Ascending aorta (tissue), 2 donors: ENCODE results near the gene SPACA6. TPM values are rescaled to one million over a fixed set of nuclear protein-coding genes. Genes with fewer than 3 reads are reported as not detected.

Experiments used
- DNase-seq, 2 donors: peaks; one replicate each; pipeline ENCODE4 v3.0.0-alpha.2; 2019; ENCODE audit warnings: low spot score in 2 of 2
- H3K27ac ChIP-seq, 2 donors: fragments of 200-600 bp; sonication (generic); one replicate each; pipeline ENCODE4 v1.5.1; 2016 to 2017; ENCODE audit warnings: mild to moderate bottlenecking in 1 of 2
- H3K27me3 ChIP-seq: fragments of 200-600 bp; sonication (generic); one replicate; pipeline ENCODE4 v1.5.1; 2017
- H3K36me3 ChIP-seq, 2 donors: fragments of 200-600 bp; sonication (generic); one replicate each; pipeline ENCODE4 v1.5.1; 2016
- H3K4me1 ChIP-seq, 2 donors: fragments of 200-600 bp; sonication (generic); one replicate each; pipeline ENCODE4 v1.5.1; 2016 to 2017; ENCODE audit warnings: mild to moderate bottlenecking in 1 of 2
- H3K4me3 ChIP-seq, 2 donors: fragments of 200-600 bp; sonication (generic); one replicate each; pipeline ENCODE4 v1.5.1; 2016 to 2017; ENCODE audit warnings: mild to moderate bottlenecking in 1 of 2
- H3K9me3 ChIP-seq, 2 donors: fragments of 200-600 bp; sonication (generic); one replicate each; pipeline ENCODE4 v1.5.1; 2016
- CTCF ChIP-seq, 3 experiments: fragments of 200-600 bp in 2 of 3; fragments of 450-650 bp in 1 of 3; sonication (generic) in 2 of 3; IDR thresholded peaks; one replicate each; pipeline ENCODE4 v1.5.1; 2016 to 2019; ENCODE audit warnings: antibody characterized with exemption in 3 of 3, mild to moderate bottlenecking in 1 of 3, moderate library complexity in 1 of 3
- intact Hi-C: fragments of 100-400 bp; cut with DNase I; formaldehyde crosslinking; loops from one replicate; pipeline ENCODE4 v1.15.1; 2023
- total RNA-seq: library from RNA; depleted of rRNA; stranded (reverse); fragments of >200 nt; gene quantifications from one replicate; pipeline ENCODE4 v1.1.0, GENCODE V29; 2016

The SPACA6 gene
- total RNA-seq, 1 donor from 2014 or later, result 16.0 TPM

GRCh38 chr19:51709575-51709974 lies 16.4 kb downstream of the SPACA6 start:
- peaks cover 6 to 7% of the 10 kb centered on the region in 2 donors for H3K4me1 ChIP-seq
- H3K4me3 ChIP-seq, result no peak overlapping the region
- peaks cover 0 to 23% of the 10 kb centered on the region in 2 donors for H3K36me3 ChIP-seq
- H3K9me3 ChIP-seq, result no peaks in the 10 kb centered on the region
- DNase-seq, result no peak
- H3K27ac ChIP-seq, result no peak overlapping the region
- TF ChIP-seq CTCF (IDR thresholded peaks at IDR 0.05), result no peak
- intact Hi-C loops, result loop anchor here (10.0 kb wide), 2 partner anchors 295 to 605 kb away; partner anchors contain the start of genes CTU1 and ZNF615
- H3K27me3 ChIP-seq, result no peaks in the 10 kb centered on the region

GRCh38 chr19:51710163-51710562 lies 17.0 kb downstream of the SPACA6 start:
- peaks cover 0 to 6% of the 10 kb centered on the region in 2 donors for H3K4me1 ChIP-seq
- intact Hi-C loops, result no loop called here
- no peaks in the 10 kb centered on the region for H3K9me3 ChIP-seq
- no peak for TF ChIP-seq CTCF (IDR thresholded peaks at IDR 0.05)
- H3K27ac ChIP-seq, result no peak overlapping the region
- no peaks in the 10 kb centered on the region for H3K27me3 ChIP-seq
- no peak overlapping the region for H3K4me3 ChIP-seq
- H3K36me3 ChIP-seq, result peaks cover 0 to 23% of the 10 kb centered on the region in 2 donors
- no peak for DNase-seq

DNA sequence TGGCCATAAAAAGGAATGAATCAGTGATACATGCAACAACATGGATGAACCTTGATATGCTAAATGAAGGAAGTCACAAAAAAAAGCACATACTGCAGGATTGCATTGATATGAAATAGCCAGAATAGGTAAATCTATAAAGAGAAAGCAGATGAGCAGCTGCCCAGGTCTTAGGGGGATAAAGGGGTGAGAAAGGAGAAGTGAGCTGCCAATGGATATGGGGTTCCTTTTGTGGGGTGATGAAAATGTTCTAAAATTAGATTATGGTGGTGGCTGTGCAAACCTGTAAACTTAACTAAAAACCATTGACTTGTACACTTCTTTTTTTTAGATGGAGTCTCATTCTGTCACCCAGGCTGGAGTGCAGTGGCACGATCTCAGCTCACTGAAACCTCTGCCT lies 18.6 kb downstream of the SPACA6 start:
- no peak for DNase-seq
- no peak overlapping the region for H3K4me3 ChIP-seq
- H3K9me3 ChIP-seq, result no peaks in the 10 kb centered on the region
- no peak overlapping the region for H3K27ac ChIP-seq
- TF ChIP-seq CTCF (IDR thresholded peaks at IDR 0.05), result no peak
- no peaks in the 10 kb centered on the region for H3K4me1 ChIP-seq
- peaks cover 0 to 10% of the 10 kb centered on the region in 2 donors for H3K36me3 ChIP-seq
- H3K27me3 ChIP-seq, result no peaks in the 10 kb centered on the region
- intact Hi-C loops, result no loop called here

GRCh38 chr19:51712461-51713081 lies 19.4 kb downstream of the SPACA6 start:
- TF ChIP-seq CTCF (IDR thresholded peaks at IDR 0.05), result no peak
- peak in 1 of 2 donors; percentile 22 for DNase-seq
- Histone ChIP-seq H3K27ac (no peak overlapping the region), H3K27me3 (no peaks in the 10 kb centered on the region), H3K9me3 (no peaks in the 10 kb centered on the region), H3K36me3 (peaks cover 0 to 2% of the 10 kb centered on the region in 2 donors), H3K4me3 (no peak overlapping the region), H3K4me1 (no peaks in the 10 kb centered on the region)
- intact Hi-C loops, result no loop called here

DNA sequence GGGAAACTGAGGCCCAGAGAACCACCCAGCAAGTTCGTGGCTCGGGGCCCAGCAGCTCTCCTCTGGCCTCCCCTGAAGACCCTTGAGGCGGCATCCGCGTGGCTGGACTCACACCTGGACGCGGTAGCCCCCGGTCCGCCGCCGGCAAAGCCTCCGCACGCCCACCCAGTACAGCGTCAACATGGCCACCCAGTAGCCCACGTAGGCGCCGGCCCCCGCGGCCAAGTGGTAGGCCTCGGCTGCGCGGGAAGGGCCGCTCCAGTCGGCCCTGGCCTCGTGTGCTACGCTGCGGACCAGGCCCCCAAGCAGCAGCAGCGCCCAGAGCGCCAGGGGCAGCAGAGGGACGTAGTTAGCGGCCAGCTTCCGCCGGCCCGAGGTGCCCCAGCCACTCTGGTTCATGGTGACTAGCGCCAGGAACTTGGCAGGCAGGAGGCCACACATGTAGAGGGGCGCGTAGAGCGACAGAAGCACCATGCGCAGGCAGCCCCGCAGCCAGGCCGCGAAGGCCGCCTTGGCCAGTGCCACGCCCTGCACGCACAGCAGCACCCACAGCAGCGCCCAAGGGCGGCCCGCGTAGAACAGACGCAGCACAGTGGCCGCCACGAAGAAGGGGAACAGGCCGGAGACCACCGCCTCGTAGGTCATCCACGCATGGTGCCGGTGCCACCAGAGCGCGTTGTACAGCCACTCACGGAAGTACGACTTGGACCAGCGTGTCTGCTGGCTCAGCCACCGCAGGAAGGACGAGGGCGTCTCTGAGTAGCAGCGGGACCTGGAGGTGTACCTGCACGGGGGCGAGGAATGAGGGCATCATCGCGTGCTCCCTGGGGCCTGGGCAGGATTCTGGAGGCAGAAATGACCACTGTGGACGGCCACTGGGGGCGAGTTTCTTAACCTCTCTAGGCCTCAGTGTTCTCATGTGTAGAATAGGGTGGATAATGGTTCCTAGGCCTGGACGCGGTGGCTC lies 20.5 kb downstream of the SPACA6 start:
- Histone ChIP-seq H3K27me3 (no peaks in the 10 kb centered on the region), H3K9me3 (no peaks in the 10 kb centered on the region), H3K36me3 (no peaks in the 10 kb centered on the region), H3K4me3 (no peak overlapping the region), H3K27ac (no peak overlapping the region), H3K4me1 (no peaks in the 10 kb centered on the region)
- peak in 1 of 2 donors; percentile 62 for DNase-seq
- intact Hi-C loops, result no loop called here
- TF ChIP-seq CTCF (IDR thresholded peaks at IDR 0.05), result no peak
